ENCODE results near the gene RPS10.

GRCh38 chr6:34425132-34425497 is 754 bp downstream of the RPS10 start:
- TF ChIP-seq CTCF (IDR thresholded peaks at IDR 0.05; ENCODE audit: insufficient read depth, low read length) (no peak), POLR2AphosphoS5 (IDR thresholded peaks at IDR 0.05; ENCODE audit: low read depth) (no peak; the same call in 1 of the 2 replicates)

Data from HL-60 (cell line).